CD14-positive monocyte (primary cell): Measurements from ENCODE around the gene TMEM250. TPM values are rescaled to one million over a fixed set of nuclear protein-coding genes. Genes with fewer than 3 reads are reported as not detected.
A peak's percentile ranks its signal among the peaks of the same experiment; 100 is the strongest.

Source experiments
- DNase-seq, 3 donors: peaks; one replicate each; pipeline ENCODE4 v3.0.0-alpha.2; 2011 to 2022
- H2AFZ ChIP-seq: 2 replicates; pipeline ENCODE4 v1.6.0; 2012; ENCODE audit warnings: mild to moderate bottlenecking, low read depth, low read length, inconsistent platforms; ENCODE audit not compliant: insufficient read depth, poor library complexity, severe bottlenecking
- H3K27ac ChIP-seq, 2 donors: 1 replicate in 1 of 2; 2 replicates in 1 of 2; pipeline ENCODE4 v1.5.1; 2012 to 2013; ENCODE audit warnings: low read length in 2 of 2, control low read depth in 1 of 2, inconsistent platforms in 1 of 2, low read depth in 1 of 2, mild to moderate bottlenecking in 1 of 2
- H3K27me3 ChIP-seq, 2 donors: one replicate each; pipeline versions ENCODE4 v1.6.0 to v1.6.1; 2011 to 2013; ENCODE audit warnings: low read length in 2 of 2; ENCODE audit not compliant: control insufficient read depth in 2 of 2, insufficient read depth in 2 of 2
- H3K36me3 ChIP-seq, 2 donors: replicated peaks in 1 of 2; 1 replicate in 1 of 2; 2 replicates in 1 of 2; pipeline versions ENCODE4 v1.5.1 to v1.6.1; 2012 to 2013; ENCODE audit warnings: low read length in 2 of 2, control low read depth in 1 of 2, inconsistent platforms in 1 of 2, mild to moderate bottlenecking in 1 of 2; ENCODE audit not compliant: insufficient read depth in 2 of 2, control insufficient read depth in 1 of 2
- H3K4me1 ChIP-seq, 2 donors: 1 replicate in 1 of 2; 2 replicates in 1 of 2; pipeline versions ENCODE4 v1.5.1 to v1.6.1; 2012 to 2013; ENCODE audit warnings: low read length in 2 of 2, control low read depth in 1 of 2, inconsistent platforms in 1 of 2, mild to moderate bottlenecking in 1 of 2, moderate library complexity in 1 of 2; ENCODE audit not compliant: insufficient read depth in 2 of 2, control insufficient read depth in 1 of 2
- H3K4me2 ChIP-seq: replicated peaks from 2 replicates; pipeline ENCODE3; 2012; ENCODE audit warnings: low read length, moderate library complexity, mild to moderate bottlenecking; ENCODE audit not compliant: poor library complexity, severe bottlenecking; ENCODE audit errors: extremely low read depth
- H3K4me3 ChIP-seq, 3 experiments: fragments of 200-600 bp in 1 of 3; sonication (generic) in 1 of 3; replicated peaks in 1 of 3; 1 replicate in 2 of 3; 2 replicates in 1 of 3; pipeline ENCODE4 v1.5.1; 2011 to 2013; ENCODE audit warnings: low read length in 3 of 3, mild to moderate bottlenecking in 3 of 3, control low read depth in 2 of 3, low read depth in 2 of 3, inconsistent platforms in 1 of 3, moderate library complexity in 1 of 3
- H3K79me2 ChIP-seq: 2 replicates; pipeline ENCODE4 v1.6.0; 2012; ENCODE audit warnings: mild to moderate bottlenecking, control low read depth, inconsistent platforms, low read length, moderate library complexity; ENCODE audit not compliant: insufficient read depth
- H3K9ac ChIP-seq: 2 replicates; pipeline ENCODE4 v1.6.0; 2017; ENCODE audit warnings: low read length, mild to moderate bottlenecking; ENCODE audit not compliant: insufficient read depth, poor library complexity, severe bottlenecking
- H3K9me3 ChIP-seq, 2 donors: replicated peaks in 1 of 2; 1 replicate in 1 of 2; 2 replicates in 1 of 2; pipeline versions ENCODE4 v1.5.1 to v1.6.1; 2012 to 2013; ENCODE audit warnings: low read length in 2 of 2, control low read depth in 1 of 2; ENCODE audit not compliant: control insufficient read depth in 1 of 2, insufficient read depth in 1 of 2
- H4K20me1 ChIP-seq: 2 replicates; pipeline ENCODE4 v1.6.0; 2012; ENCODE audit warnings: mild to moderate bottlenecking, low read length, control low read depth, moderate library complexity; ENCODE audit not compliant: insufficient read depth
- H3K27ac Mint-ChIP-seq, 7 donors: one replicate each; pipeline ENCODE4 v1.8.0; 2020; ENCODE audit warnings: mild to moderate bottlenecking in 7 of 7, mixed read lengths in 7 of 7, moderate library complexity in 6 of 7, inconsistent platforms in 2 of 7
- H3K27me3 Mint-ChIP-seq, 3 donors: one replicate each; pipeline ENCODE4 v1.8.0; 2021 to 2022; ENCODE audit warnings: low read depth in 3 of 3, mild to moderate bottlenecking in 3 of 3, mixed read lengths in 3 of 3, moderate library complexity in 3 of 3, inconsistent platforms in 1 of 3
- H3K36me3 Mint-ChIP-seq, 2 donors: one replicate each; pipeline ENCODE4 v1.8.0; 2020; ENCODE audit warnings: mixed read lengths in 2 of 2, inconsistent platforms in 1 of 2, mild to moderate bottlenecking in 1 of 2
- H3K4me1 Mint-ChIP-seq: one replicate; pipeline ENCODE4 v1.8.0; 2020; ENCODE audit warnings: mild to moderate bottlenecking, mixed read lengths
- H3K4me3 Mint-ChIP-seq, 2 donors: one replicate each; pipeline ENCODE4 v1.8.0; 2020; ENCODE audit warnings: mild to moderate bottlenecking in 2 of 2, mixed read lengths in 2 of 2, moderate library complexity in 1 of 2
- H3K9me3 Mint-ChIP-seq, 7 donors: one replicate each; pipeline ENCODE4 v1.8.0; 2020 to 2022; ENCODE audit warnings: mixed read lengths in 7 of 7, mild to moderate bottlenecking in 6 of 7, moderate library complexity in 6 of 7, inconsistent platforms in 2 of 7
- WGBS: methylation state at CpG from one replicate; pipeline ENCODE4 v1.1.5; 2013; ENCODE audit warnings: missing lambda C conversion rate; ENCODE audit not compliant: insufficient coverage; 5-methylcytosine and 5-hydroxymethylcytosine counted together
- intact Hi-C, 2 donors: fragments of 100-400 bp; cut with micrococcal nuclease; formaldehyde crosslinking; loops; one replicate each; pipeline versions ENCODE4 v1.15.0 to v1.15.1; 2023
- polyA plus RNA-seq, 3 donors: library from polyadenylated mRNA; depleted of rRNA in 1 of 3; unstranded in 2 of 3; stranded (reverse) in 1 of 3; fragments of 300-500 nt in 2 of 3; fragments of >200 nt in 1 of 3; fragmentation: Illumina TruSeq in 2 of 3; gene quantifications; 1 replicate in 2 of 3; 2 replicates in 1 of 3; pipeline ENCODE4 v1.2.3, GENCODE V29; 2012 to 2021
- TF ChIP-seq, protein P1 (sequence below): fragments of 200-600 bp; IDR thresholded peaks from one replicate; pipeline ENCODE4 v1.8.0; 2022; ENCODE audit warnings: antibody characterized with exemption, mild to moderate bottlenecking

The TMEM250 gene
- polyA plus RNA-seq, 3 donors, result 11.0 to 38.0 (median 30.9) TPM

DNA sequence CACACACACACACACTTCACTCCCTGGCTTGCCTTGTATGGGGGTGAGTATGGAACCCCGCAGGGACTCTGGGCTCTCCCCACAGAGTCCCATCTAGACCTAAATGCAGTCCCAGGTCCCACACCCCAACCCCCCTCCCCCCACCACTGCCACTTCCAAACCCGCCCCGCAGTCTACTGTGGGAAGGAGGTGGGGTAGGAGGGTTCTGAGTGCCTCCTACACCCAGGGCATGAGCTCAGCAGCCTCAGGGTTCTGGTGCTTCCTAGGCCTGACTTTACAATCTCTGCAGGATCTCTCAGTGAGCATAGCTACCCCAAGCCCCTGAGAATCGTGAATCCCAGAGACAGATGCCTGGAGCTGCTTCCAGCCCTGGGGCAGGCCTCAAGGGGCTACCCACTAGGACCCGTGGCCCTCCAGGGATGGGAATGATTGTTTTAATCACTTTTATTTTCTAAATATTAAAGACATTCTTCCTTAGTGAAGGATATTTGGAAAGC, 22.1 kb downstream of the TMEM250 start:
- TF ChIP-seq, protein P1, sequence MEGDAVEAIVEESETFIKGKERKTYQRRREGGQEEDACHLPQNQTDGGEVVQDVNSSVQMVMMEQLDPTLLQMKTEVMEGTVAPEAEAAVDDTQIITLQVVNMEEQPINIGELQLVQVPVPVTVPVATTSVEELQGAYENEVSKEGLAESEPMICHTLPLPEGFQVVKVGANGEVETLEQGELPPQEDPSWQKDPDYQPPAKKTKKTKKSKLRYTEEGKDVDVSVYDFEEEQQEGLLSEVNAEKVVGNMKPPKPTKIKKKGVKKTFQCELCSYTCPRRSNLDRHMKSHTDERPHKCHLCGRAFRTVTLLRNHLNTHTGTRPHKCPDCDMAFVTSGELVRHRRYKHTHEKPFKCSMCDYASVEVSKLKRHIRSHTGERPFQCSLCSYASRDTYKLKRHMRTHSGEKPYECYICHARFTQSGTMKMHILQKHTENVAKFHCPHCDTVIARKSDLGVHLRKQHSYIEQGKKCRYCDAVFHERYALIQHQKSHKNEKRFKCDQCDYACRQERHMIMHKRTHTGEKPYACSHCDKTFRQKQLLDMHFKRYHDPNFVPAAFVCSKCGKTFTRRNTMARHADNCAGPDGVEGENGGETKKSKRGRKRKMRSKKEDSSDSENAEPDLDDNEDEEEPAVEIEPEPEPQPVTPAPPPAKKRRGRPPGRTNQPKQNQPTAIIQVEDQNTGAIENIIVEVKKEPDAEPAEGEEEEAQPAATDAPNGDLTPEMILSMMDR, result no peak
- Mint-ChIP-seq H3K9me3 (peaks cover 0 to 3% (median 0%) of the 10 kb centered on the region in 7 donors), H3K4me3 (peak overlapping the region; percentile 12 to 74), H3K27ac (no peak overlapping the region), H3K4me1 (peaks cover 42% of the 10 kb centered on the region), H3K36me3 (peaks cover 11 to 17% of the 10 kb centered on the region in 2 donors), H3K27me3 (peaks cover 9 to 20% (median 12%) of the 10 kb centered on the region in 3 donors)
- Histone ChIP-seq H3K4me1 (peaks cover 44 to 53% of the 10 kb centered on the region in 2 donors), H4K20me1 (peaks cover 30% of the 10 kb centered on the region), H3K27ac (no peak overlapping the region), H3K4me2 (peak overlapping the region; percentile 86), H3K9ac (no peak overlapping the region), H3K79me2 (peaks cover 41% of the 10 kb centered on the region), H2AFZ (no peak overlapping the region), H3K9me3 (no peaks in the 10 kb centered on the region), H3K27me3 (peaks cover 0 to 11% of the 10 kb centered on the region in 2 donors), H3K4me3 (peak overlapping the region in 1 of 3 experiments; percentile 79), H3K36me3 (peaks cover 9 to 10% of the 10 kb centered on the region in 2 donors)
- DNase-seq, result no peak
- WGBS, result 100% methylated on average over 1 of the region's 5 CpGs
- intact Hi-C loops, result no loop called here

DNA sequence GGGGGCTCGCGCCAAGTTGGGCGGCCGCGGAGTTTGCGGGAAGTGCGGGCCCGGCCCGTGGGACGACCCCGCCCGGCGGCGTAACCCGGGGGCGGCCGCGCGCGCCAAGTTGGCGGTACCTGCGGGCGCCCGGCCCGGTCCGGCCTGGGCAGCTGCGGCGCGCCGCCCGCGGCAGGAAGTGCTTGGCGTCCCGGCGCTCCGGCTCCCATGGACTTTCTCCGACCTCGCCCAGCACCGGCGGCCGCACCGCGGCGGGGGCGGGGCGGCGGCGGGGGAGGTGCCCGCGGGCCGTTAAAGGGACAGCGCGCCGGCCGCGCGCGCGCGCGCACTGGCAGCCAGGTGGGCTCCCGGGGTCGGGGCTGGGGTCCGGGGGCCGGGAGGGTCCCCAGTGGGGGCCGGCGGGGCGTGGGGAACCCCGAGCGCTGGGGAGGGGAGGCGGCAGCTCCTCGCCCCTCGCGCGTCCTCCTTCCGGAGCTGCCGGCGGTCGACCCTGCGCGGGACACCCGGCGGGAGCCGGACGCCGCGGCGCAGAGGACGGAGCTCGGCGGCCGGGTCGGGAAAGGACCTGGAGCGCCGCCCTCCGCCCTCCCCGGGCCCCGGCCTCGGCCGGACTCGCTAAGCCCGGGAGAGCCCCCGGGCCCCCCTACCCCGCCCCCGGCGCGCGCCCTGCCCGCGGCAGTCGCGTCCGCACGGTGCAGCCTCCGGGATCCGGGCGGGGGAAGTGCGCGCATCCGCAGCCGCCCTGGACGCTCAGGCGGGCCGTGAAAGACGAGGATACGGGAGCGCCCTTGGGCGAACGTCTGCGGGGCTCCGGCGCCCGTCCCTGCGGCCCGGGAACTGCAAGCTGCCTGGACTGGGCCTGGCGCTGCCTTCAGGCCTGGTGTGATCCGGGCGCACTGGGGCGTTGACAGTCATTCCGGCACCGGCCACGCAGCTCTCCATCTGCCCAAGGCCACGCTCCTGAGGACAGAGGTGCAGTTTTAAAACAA, 23.3 kb downstream of the TMEM250 start, which contains the start of gene NACC2:
Gene NACC2 (minus strand): TSS at position 220 of the 989 bp plus-strand sequence. CDS start 44,768 bp downstream, outside the sequence.
- H3K9me3 ChIP-seq, result no peaks in the 10 kb centered on the region
- H3K4me1 Mint-ChIP-seq, result peaks cover 49% of the 10 kb centered on the region
- peaks cover 11 to 20% of the 10 kb centered on the region in 2 donors for H3K36me3 Mint-ChIP-seq
- TF ChIP-seq, protein P1, result no peak
- peak within 1 kb of the TSS; percentile 75 for H2AFZ ChIP-seq
- H3K4me3 Mint-ChIP-seq, result peak within 1 kb of the TSS; percentile 84 to 85
- H3K27me3 Mint-ChIP-seq, result peaks cover 9 to 20% (median 10%) of the 10 kb centered on the region in 3 donors
- peak within 1 kb of the TSS in 6 of 7 donors; percentile 68 to 90 (median 78) for H3K27ac Mint-ChIP-seq
- H3K27ac ChIP-seq, result peak within 1 kb of the TSS; percentile 60 to 73
- peak within 1 kb of the TSS; percentile 94 for H3K4me2 ChIP-seq
- H3K9ac ChIP-seq, result peak within 1 kb of the TSS; percentile 86
- H3K4me3 ChIP-seq, result peak within 1 kb of the TSS; percentile 56 to 90 (median 89)
- peaks cover 0 to 3% (median 0%) of the 10 kb centered on the region in 7 donors for H3K9me3 Mint-ChIP-seq
- DNase-seq, result peak; percentile 20 to 47 (median 45)
- intact Hi-C loops, result loop anchor here in 1 of 2 donors (2.0 kb wide), 1 partner anchor 13 kb away; no protein-coding TSS in a partner anchor
- 1% methylated on average over 143 of the region's 143 CpGs for WGBS
- H3K79me2 ChIP-seq, result peaks cover 53% of the 10 kb centered on the region
- peaks cover 42% of the 10 kb centered on the region for H4K20me1 ChIP-seq
- peaks cover 9 to 10% of the 10 kb centered on the region in 2 donors for H3K36me3 ChIP-seq
- peaks cover 56 to 64% of the 10 kb centered on the region in 2 donors for H3K4me1 ChIP-seq
- H3K27me3 ChIP-seq, result peaks cover 0 to 11% of the 10 kb centered on the region in 2 donors
